ENCODE data around the gene KHDC3L.
"Not testable (repeated sequence)": the region's sequence is repeated elsewhere in the genome, so short reads cannot be mapped to it uniquely, and the experiment has no call there.

GRCh38 chr6:73392188-73392587 lies 29.7 kb downstream of the KHDC3L start:
- not testable (repeated sequence) for TF ChIP-seq CTCF (IDR thresholded peaks at IDR 0.05; ENCODE audit: low read depth, low read length); EZH2phosphoT487 (IDR thresholded peaks at IDR 0.05; ENCODE audit: low read depth)

Data from OCI-LY3 (cell line).